Middle frontal gyrus (tissue), 1 donor: Measurements from ENCODE around the gene PPP2R5C.

Experiments used
- DNase-seq: peaks from one replicate; pipeline ENCODE4 v3.0.0-alpha.2; 2015; ENCODE audit warnings: low spot score; ENCODE audit errors: extremely low spot score

Gene PPP2R5C

GRCh38 chr14:101813833-101814232 lies 52.3 kb downstream of the PPP2R5C start:
- no peak for DNase-seq

GRCh38 chr14:101814934-101815333 lies 53.4 kb downstream of the PPP2R5C start:
- no peak for DNase-seq

GRCh38 chr14:101815994-101816393 lies 54.5 kb downstream of the PPP2R5C start:
- no peak for DNase-seq

GRCh38 chr14:101817501-101818001 lies 56.0 kb downstream of the PPP2R5C start:
- DNase-seq: no peak

- DNase-seq: no peak
These were observed 57.9 kb downstream of the PPP2R5C start for GRCh38 chr14:101819251-101819990.

GRCh38 chr14:101820283-101820798 lies 58.8 kb downstream of the PPP2R5C start:
- DNase-seq: no peak

- DNase-seq: no peak
These were observed 60.0 kb downstream of the PPP2R5C start for GRCh38 chr14:101821528-101821927.

- DNase-seq: no peak
These were observed 61.6 kb downstream of the PPP2R5C start for GRCh38 chr14:101823066-101823465.

GRCh38 chr14:101823511-101824120 lies 62.1 kb downstream of the PPP2R5C start:
- DNase-seq: no peak

- DNase-seq: no peak
These were observed 62.8 kb downstream of the PPP2R5C start for GRCh38 chr14:101824339-101824727.

GRCh38 chr14:101825797-101826196 lies 64.3 kb downstream of the PPP2R5C start:
- no peak for DNase-seq

GRCh38 chr14:101826351-101826750 lies 64.8 kb downstream of the PPP2R5C start:
- no peak for DNase-seq

GRCh38 chr14:101827286-101827685 lies 65.8 kb downstream of the PPP2R5C start:
- DNase-seq: no peak

- no peak for DNase-seq
These were observed 66.5 kb downstream of the PPP2R5C start for GRCh38 chr14:101828046-101828445.

- no peak for DNase-seq
These were observed 68.8 kb downstream of the PPP2R5C start for GRCh38 chr14:101830271-101830670.

GRCh38 chr14:101833045-101833444 lies 71.5 kb downstream of the PPP2R5C start:
- no peak for DNase-seq

- no peak for DNase-seq
These were observed 72.9 kb downstream of the PPP2R5C start for GRCh38 chr14:101834397-101834796.

GRCh38 chr14:101834800-101835547 lies 73.5 kb downstream of the PPP2R5C start:
- no peak for DNase-seq

GRCh38 chr14:101835566-101835965 lies 74.1 kb downstream of the PPP2R5C start:
- DNase-seq: no peak

- DNase-seq: no peak
These were observed 74.6 kb downstream of the PPP2R5C start for GRCh38 chr14:101836135-101836534.

- DNase-seq: no peak
These were observed 77.0 kb downstream of the PPP2R5C start for GRCh38 chr14:101838476-101838875.

- no peak for DNase-seq
These were observed 77.7 kb downstream of the PPP2R5C start for GRCh38 chr14:101839236-101839635.
